Globus pallidus (tissue), 1 donor: Measurements from ENCODE around the gene CHCHD5.
"Not testable (repeated sequence)": the region's sequence is repeated elsewhere in the genome, so short reads cannot be mapped to it uniquely, and the experiment has no call there.

Experiments
- DNase-seq: peaks from one replicate; pipeline ENCODE4 v3.0.0-alpha.2; 2015; ENCODE audit warnings: low spot score

The CHCHD5 gene

DNA sequence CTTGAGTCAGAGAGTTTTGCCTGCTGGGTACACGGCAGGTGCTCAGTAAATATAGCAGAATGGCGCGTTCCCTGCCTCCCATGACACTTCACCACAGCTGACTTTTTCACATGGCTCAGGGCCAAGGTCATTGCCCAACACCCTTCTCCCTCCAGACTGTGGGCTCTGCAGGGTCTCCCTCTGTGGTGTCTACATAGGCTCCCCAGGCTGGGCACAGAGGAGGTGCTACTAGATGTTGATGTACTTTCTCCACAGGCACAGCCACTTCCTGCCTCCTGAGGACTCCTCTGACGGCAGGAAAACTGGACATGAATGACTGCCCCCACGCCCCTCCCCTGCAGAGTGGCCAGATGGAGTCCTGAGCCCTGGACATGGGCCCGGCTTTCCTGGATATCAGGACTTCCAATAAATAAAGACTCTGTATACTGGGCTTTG lies 4.2 kb downstream of the CHCHD5 start:
- no peak for DNase-seq

DNA sequence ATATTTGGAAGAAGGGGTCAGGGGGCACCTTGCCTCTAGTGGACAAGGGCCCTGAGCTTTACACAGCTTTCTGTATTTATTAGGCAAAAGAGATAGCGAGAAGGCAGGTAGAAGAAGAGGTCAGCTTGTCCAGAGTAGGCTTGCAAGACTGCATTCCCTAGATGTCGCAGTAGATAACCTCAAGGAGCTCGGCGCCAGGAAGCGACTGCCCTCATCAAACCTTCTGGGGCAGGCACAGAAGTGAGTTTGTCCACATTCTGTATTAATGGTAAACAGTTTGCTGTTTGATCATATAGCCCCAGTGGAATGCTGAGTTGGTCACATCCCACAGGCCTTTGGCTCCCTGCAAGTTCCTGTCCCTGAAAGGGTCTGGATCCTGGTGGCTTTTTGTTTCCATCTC lies 7.0 kb downstream of the CHCHD5 start:
- no peak for DNase-seq

DNA sequence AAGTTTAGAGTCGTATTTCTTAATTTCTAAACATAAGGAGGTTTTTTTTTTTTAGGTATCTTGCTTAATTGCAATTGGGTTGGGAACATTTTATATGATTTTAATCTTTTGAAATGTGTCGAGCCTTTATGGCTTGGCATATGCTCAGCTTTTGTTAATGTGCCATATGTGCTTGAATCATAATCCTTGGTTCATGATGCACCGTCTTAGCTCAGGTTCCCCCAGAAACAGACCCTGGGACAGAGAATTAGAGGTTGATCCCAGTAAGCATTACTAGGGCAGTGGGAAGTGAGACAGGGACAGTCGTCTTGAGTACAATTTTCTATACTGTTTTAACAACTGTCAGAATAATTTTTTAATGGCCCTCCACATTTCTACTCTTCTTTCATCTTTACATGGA lies 9.3 kb downstream of the CHCHD5 start:
- no peak for DNase-seq

DNA sequence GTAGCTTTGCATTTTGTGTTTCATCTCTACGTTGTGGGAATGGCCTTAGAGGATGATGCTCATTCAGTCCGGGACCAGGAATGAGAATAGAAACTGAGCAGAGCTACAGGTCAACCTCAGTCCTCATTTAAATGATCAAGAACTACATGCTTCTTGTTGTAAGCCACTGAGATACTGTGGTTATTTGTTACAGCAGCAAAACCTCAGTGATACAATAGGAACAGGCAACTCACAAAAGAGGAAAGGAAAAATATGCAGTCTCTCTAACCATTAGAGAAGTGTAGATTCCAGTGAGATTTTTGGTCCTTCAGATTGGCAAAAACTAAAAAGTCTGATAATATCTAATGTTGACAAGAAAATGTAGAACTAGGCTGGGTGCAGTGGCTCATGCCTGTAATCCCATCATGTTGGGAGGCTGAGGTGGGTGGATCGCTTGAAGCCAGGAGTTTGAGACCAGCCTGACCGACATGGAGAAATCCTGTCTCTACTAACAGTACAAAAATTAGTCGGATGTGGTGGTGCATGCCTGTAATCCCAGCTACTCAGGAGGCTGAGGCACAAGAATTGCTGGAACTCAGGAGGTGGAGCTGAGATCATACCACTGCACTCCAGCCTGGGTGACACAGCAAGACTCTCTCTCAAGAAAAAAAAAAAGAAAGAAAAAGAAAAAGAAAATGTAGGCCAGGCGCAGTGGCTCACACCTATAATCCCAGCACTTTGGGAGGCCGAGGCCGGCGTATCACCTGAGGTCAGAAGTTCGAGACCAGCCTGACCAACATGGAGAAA lies 13.3 kb downstream of the CHCHD5 start:
- no peak for DNase-seq

DNA sequence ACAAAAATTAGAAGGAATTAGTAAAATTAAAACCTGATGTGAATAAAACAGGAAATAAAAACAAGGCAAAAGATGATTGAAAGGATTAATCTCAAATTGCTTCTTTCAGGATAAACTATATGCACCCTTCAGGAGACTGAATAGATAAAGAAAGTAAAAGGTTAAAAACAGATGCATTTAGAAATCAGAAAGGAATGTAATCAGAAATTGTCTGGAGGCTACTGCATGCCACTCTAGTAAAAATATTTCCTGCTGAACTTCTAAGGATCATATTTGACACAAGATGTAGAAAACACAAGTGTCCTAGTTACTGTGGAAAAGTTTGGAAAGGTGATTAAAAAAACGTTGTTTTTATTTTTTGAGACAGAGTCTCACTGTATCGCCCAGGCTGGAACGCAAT lies 16.2 kb downstream of the CHCHD5 start:
- DNase-seq, result no peak

DNA sequence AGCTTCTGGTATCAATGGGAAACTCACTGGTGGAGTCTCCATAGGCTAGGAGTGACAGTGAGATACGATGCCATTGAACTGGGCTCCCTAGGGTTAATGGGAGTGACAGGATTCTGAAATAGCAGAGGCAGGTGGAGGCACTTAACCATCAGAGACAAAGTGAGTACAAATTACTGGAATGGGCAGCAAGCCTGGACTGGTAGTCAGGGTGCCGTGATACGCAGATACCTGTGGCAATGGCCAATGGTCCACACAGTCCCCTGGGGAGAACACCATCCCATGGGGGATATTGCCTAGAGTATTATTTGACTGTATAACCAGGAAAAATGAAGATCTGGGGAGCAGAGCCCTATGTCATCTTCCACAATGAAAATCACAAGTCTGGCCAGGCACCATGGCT lies 17.3 kb downstream of the CHCHD5 start:
- no peak for DNase-seq

DNA sequence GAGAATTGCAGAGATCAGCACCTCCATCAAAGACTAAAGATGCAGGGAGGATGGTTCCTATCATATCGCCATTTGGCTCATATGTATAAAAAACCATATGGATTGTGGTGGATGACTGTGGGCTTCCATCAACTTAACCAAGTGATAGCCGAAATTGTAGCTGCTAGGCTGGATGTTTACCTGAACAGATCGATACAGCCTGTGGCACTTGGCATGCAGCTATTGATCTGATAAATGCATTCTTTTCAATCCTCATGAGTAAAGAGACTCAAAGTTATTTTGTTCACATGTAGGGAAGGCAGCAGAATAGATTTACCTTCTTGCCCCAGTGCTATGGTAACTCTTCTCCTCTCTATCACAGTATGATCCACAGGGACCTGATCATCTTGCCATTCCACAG lies 18.5 kb downstream of the CHCHD5 start:
- no peak for DNase-seq

DNA sequence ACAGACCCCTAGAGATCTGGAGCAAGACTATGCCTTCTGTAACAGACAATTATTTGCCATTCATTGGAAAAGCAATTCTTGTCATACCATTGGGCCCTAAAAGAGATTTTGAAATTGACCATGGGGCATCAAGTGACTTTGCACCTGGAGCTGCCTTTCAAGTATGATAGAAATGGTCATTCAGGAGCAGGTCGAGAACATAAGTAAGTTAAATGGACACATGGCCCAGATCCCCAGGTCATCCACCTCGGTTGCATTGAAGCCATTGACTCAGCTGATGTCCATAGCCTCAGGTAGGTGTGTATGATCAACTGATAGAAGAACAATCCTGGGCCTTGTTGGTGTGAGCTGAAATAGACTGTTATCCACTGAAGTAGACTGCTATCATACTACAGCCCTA lies 19.3 kb downstream of the CHCHD5 start:
- DNase-seq, result no peak

DNA sequence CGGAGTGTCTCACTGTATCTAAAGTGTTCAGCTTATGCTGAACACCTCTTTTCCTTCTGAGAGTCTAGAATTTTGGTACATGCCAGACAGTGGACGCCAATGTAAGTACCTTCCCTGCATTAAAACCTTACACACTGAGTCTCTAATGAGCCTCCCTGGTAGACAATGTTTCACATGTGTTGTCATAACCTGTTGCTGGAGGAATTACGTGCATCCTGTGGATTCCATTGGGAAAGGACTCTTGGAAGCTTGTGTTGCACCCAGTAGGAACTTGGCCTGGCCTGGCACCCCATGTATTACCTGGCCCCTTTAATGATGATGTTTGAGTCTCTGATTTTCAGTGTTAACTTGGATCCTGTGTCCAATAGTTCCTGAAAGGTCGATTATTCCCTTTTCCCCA lies 20.5 kb downstream of the CHCHD5 start:
- no peak for DNase-seq

DNA sequence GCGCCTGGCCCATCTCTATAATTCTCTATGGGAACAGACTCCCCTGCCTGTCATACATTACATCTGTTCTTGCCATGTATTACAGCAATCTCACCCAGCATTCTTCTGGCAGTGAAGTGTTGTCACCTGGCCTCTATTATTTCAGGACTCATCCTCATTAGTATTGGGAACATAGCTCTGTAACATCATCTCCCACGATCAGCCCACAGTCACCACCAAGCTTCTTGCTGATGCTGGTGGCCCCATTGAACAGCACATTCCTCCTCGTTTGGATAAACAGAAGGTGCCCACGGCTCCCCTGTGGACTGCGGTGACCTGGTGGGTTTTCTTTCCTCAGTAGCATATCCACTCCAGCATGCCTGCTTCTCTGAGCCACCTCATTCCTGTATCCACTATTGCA lies 21.5 kb downstream of the CHCHD5 start:
- no peak for DNase-seq

DNA sequence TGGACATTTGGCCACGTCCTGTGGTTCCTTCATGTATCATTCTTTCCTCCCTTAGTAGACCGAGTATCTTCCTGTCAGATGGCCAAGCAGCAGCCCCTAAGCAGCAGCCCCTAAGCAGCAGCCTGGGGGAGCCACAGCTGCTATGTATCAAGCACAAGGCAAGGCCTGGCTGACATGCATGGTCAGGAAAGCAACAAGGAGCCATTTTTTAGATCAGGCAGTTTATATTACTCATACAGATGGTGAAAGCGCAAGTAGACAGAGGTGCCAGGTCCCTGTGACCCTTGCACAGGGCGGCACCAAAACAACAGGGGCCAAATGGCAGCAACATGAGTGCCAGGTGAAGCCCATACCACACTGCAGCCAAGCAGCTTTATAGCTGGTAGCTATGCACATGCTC lies 22.1 kb downstream of the CHCHD5 start:
- DNase-seq, result no peak

DNA sequence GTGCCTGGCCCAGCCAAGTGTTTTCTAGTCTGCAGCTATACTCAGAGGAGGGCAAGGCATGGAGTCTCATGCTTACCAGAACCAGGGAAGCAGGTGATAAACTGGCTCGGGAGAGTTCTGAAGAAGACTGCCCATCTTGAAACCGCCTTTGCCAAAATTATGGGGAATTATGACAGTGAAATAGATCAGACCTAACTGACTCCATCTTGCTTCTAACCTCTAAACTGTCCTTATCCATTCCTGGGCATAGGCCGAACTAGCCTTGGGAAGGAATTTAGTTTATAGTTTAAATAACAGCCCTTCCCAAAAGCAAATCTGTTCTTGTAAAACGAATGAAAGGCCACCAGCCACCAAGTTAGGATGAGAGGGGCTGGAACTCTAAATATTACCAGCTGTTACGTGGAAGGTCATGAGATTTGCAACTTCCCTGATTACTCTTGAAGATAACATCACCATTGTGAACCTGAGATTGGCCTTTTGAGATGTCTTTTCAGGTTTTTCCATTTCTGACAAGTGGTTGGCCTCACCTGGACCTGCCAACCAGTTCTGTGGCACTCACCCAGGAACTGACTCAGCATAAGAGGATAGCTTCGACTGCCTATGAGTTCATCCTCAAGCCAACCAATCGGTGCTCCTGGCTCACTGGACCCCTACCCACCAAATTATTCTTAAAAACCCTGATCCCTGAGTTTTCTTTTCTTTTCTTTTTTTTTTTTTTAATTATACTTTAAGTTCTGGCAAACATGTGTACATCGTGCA lies 23.4 kb downstream of the CHCHD5 start:
- DNase-seq, result no peak

DNA sequence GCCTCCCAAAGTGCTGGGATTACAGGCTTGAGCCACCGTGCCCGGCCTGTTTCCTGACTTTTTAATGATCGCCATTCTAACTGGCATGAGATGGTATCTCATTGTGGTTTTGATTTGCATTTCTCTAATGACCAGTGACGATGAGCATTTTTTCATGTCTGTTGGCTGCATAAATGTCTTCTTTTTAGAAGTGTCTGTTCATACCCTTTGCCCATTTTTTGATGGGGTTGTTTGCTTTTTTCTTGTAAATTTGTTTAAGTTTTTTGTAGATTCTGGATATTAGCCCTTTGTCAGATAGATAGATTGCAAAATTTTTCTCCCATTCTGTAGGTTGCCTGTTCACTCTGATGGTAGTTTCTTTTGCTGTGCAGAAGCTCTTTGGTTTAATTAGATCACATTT lies 24.9 kb downstream of the CHCHD5 start:
- DNase-seq, result not testable (repeated sequence)

DNA sequence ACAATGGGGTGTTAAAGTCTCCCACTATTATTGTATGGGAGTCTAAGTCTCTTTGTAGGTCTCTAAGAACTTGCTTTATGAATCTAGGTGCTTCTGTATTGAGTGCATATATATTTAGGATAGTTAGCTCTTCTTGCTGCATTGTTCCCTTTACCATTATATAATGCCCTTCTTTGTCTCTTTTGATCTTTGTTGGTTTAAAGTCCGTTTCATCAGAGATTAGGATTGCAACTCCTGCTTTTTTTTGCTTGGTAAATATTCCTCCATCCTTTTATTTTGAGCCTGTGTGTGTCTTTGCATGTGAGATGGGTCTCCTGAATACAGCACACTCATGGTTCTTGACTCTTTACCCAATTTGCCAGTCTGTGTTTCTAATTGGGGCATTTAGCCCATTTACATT lies 27.9 kb downstream of the CHCHD5 start:
- DNase-seq, result not testable (repeated sequence)

DNA sequence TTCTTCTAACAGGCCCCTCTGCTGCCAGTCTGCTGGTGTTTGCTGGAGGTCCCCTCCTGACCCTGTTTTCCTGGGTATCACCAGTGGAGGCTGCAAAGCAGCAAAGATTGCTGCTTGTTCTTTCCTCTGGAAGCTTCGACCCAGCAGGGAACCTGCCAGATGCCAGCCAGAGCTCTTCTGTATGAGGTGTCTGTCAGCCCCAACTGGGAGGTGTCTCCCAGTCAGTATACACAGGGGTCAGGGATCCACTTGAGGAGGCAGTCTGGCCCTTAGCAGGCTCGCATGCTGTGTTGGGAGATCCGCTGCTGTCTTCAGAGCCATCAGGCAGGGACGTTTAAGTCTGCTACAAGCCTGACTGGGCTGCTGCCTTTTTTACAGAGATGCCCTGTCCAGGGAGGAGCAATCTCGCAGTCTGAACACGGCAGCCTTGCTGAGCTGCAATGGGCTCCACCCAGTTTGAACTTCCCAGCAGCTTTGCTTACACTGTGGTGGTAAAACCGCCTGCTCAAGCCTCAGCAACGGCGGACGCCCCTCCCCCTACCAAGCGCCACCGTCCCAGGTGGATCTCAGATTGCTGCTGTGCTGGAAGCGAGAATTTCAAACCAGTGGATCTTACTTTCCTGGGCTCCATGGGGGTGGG lies 29.9 kb downstream of the CHCHD5 start:
- DNase-seq, result no peak

DNA sequence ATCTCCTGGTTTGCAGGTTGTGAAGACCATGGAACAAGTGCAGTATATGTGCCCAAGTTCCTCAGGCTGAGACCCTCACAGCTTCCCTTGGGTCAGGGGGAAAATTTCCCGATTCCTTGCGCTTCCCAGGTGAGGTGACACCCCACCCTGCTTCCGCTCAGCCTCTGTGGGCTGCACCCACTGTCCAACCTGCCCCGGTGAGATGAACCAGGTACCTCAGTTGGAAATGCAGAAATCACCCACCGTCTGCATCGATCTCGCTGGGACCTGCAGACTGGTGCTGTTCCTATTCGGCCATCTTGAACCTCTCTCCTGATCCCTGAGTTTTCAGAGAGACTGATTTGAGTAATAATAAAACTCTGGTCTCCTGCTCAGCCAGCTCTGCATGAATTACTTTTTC lies 30.6 kb downstream of the CHCHD5 start:
- DNase-seq, result no peak

DNA sequence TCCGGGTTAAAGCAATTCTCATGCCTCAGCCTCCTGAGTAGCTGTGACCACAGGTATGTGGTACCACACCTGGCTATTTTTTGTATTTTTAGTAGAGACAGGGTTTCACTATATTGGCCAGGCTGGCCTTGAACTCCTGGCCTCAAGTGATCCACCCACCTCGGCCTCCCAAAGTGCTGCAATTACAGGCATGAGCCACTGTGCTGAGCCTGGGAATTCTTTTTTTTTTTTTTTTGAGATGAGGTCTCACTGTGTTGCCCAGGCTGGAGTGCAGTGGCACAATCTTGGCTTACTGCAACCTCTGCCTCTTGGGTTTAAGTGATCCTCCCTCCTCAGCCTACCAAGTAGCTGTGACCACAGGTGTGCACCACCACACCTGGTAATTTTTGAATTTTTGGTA lies 31.4 kb downstream of the CHCHD5 start:
- not testable (repeated sequence) for DNase-seq

DNA sequence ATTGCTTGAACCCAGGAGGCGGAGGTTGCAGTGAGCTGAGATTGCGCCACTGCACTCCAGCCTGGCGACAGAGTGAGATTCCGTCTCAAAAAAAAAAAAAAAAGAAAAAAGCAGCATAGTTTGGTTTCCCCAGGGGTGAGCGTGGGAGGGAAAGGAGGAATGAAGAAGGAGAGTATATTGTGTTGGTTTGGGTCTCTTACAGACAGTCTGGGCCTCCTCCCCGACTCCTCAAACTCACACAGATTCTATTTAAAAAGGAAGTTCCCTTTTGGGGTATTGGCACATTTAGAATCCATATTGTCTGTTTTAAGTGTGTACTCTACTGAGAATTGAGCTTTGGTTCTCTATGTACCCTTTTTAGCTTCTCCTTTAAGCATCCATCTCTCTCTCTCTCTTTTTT lies 34.0 kb downstream of the CHCHD5 start:
- DNase-seq, result no peak

DNA sequence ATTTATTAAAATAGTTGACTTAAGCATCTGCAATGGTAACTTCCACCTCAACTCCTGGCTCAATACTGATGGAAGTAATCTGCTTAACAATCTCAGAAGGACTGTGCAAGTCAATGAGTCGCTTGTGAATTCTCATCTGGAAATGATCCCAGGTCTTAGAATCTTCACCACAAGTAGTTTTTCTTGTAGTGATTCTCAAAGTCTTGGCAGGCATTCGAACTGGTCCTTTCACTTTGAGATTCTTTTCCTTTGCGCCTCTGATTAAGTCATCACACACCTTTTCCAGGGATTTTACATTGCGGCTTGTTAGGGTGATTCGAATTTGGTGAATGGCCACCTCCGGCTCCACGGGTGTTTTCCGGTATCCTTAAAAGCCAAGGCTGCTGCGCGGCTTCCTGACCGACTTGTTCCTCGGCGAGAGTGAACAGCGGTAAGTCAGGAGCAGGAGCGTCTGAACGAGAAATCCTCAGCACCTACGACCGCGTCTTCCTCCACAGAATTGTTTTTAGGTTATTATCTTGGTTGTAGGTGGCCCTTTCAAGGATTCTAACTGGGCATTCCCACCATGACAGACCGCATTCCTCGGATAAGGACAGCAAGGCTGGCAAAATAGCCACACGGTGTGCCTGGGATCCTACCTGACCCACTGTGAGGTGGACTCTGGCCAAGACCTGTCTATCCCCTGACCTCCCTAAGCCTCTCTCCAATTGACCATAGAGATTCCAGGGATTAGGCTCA lies 37.5 kb downstream of the CHCHD5 start:
- DNase-seq, result no peak

DNA sequence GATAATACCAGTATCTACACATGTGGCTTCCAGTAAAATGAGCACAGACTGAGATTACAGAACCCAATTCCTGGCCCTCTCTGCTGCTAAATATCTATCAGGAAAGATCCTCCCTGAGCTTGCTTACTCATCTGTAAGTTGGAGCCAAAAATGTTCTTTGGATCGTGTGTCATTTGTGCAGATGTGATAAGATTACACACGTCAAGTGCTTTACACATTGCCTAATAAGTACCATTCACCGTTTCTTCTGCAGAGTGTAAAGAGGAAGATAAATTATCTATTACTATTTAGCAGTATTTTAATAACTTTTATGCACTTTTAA lies 38.1 kb downstream of the CHCHD5 start:
- DNase-seq, result no peak

DNA sequence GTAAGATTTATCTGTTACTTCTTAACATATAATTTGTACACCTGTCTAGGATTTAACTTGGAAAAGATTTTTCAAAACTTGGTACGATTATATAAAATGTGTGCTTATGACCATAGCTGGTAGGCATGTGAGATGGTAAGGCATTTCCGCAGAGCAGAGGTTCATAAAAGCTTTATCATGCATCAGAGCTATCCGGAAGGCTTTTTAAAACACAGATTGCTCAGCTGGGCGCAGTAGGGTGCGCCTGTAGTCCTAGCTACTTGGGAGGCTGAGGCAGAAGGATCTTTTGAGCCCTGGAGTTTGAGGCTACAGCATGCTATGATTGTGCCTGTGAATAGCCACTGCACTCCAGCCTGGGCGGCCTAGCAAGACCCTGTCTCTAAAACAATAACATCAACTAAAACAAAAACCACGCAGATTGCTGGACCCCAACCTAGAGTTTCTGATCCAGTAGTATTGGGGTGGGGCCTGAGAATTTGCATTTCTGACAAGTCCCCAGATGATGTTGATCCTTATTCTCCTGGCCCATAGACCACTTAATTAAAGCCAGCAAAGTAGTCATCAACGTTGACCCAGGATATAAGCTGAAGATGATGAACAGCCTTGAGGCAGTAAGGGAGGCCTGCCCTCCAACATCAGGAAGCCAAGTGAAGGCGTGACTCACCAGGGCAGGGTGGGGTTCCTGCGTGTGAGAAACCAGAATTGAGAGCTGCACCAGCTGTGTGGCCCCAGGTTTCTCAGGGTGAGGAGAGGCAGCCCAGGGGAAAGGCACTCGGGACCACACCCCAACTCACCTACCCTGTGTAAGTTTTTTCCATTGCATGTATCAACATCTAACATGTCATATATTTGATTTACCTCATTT lies 39.7 kb downstream of the CHCHD5 start:
- no peak for DNase-seq
